Measurements from ENCODE around the gene TMEM94.

- TF ChIP-seq PAX5 (IDR thresholded peaks at IDR 0.05; ENCODE audit: insufficient read depth, low read length, severe bottlenecking) (no peak), POLR2A (IDR thresholded peaks at IDR 0.05; ENCODE audit: low read depth, low read length) (no peak)
Measured at GRCh38 chr17:75418531-75418930, 37.9 kb upstream of the TMEM94 start.

Data from GM12891 (cell line).